ENCODE data around the gene SPRY4. TPM values are rescaled to one million over a fixed set of nuclear protein-coding genes. Genes with fewer than 3 reads are reported as not detected.
"Not testable (repeated sequence)": the region's sequence is repeated elsewhere in the genome, so short reads cannot be mapped to it uniquely, and the experiment has no call there.

Gene SPRY4, protein sequence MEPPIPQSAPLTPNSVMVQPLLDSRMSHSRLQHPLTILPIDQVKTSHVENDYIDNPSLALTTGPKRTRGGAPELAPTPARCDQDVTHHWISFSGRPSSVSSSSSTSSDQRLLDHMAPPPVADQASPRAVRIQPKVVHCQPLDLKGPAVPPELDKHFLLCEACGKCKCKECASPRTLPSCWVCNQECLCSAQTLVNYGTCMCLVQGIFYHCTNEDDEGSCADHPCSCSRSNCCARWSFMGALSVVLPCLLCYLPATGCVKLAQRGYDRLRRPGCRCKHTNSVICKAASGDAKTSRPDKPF
- total RNA-seq, result 1 to 10 TPM in 1 of 2 experiments, under 1 TPM in 1; 0.79 to 1.5 TPM

DNA sequence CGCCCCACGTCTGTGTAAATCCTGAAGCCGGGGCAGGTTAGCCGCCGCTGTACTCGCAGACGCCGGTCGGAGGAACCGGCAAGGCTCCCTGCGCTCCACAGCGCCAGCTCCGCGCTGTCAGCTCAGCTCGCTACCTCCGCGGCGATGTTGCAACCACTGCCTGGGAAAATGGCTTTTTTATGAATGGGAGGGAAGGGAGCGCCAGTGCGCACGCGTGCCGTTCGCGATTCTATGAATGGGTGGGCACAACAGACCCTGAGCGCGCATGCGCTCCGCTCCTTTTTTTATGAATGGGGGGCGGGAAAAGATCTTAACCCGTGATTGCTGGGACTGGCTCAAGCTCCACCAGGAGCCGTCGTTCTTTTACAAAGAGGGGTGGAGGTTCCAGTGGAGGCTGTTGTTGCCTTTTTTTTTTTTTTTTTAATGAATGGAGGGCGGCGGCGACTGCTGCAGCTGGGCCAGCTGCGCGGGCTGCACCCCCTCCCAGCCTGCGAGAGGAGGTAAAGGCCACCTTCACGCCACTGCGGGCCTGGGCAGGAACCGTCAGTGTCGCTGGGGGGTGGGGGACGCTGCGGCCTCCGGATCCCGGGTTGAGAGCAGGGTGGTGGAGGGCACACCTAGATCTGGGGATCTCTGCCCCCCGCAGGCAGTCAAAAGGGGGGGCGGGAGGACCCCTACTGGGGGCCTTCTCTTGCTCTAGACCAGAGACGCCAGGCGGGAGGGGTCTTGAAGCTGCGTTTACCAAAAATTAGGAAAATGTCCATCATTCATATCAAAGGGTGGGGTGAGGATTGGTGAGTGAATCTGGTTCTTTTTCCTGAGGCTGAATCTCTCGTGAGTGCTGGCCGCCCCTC, at the start of gene SPRY4:
TSS of gene SPRY4 (minus strand) at position 151 of the 854 bp plus-strand sequence. CDS start 9,913 bp downstream, outside the sequence.
- DNase-seq (peak; percentile 93), ATAC-seq (peak; percentile 86)
- CTCF ChIA-PET, result interaction anchor here (0.8 to 1.4 kb wide), 3 partner anchors 28 to 102 kb away, joined by 3 to 4 read pairs (median 3); no protein-coding TSS in a partner anchor
- H3K27me3 Mint-ChIP-seq (ENCODE audit: low read depth), result peaks cover 45% of the 10 kb centered on the region
- H3K4me1 Mint-ChIP-seq (ENCODE audit: low read depth), result peaks cover 47% of the 10 kb centered on the region
- peak within 1 kb of the TSS; percentile 82 for H3K27ac Mint-ChIP-seq
- H3K4me3 Mint-ChIP-seq, result peak within 1 kb of the TSS; percentile 81
- H3K36me3 Mint-ChIP-seq (ENCODE audit: low read depth), result no peaks in the 10 kb centered on the region
- POLR2A ChIA-PET, result interaction anchor here (1.1 to 1.2 kb wide), 2 partner anchors 10 to 31 kb away, joined by 3 read pairs; no protein-coding TSS in a partner anchor
- no peaks in the 10 kb centered on the region for H3K9me3 Mint-ChIP-seq (ENCODE audit: insufficient read depth)

DNA sequence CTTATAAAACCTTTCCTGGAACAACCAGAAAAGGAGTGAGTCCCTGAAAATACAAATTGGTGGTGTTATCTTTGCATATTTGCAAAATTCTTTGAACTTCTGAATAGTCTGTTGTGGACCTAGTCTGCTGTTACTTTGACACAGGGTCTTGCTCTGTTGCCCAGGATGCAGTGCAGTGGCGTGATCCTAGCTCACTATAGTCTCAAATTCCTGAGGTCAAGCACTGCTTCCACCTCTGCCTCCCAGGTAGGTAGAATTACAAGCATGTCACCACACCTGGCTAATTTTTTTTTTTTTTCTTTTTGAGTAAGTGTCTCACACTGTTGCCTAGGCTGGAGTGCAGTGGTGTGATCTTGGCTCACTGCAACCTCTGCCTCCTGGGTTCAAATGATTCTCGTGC, 43.7 kb upstream of the SPRY4 start:
- peaks cover 5% of the 10 kb centered on the region for H3K27me3 Mint-ChIP-seq (ENCODE audit: low read depth)
- DNase-seq (no peak), ATAC-seq (no peak)
- H3K9me3 Mint-ChIP-seq (ENCODE audit: insufficient read depth), result no peaks in the 10 kb centered on the region
- H3K27ac Mint-ChIP-seq, result no peak overlapping the region
- no peaks in the 10 kb centered on the region for H3K36me3 Mint-ChIP-seq (ENCODE audit: low read depth)
- no peak overlapping the region for H3K4me3 Mint-ChIP-seq
- POLR2A ChIA-PET, result no interaction called here
- CTCF ChIA-PET, result no interaction called here
- peaks cover 8% of the 10 kb centered on the region for H3K4me1 Mint-ChIP-seq (ENCODE audit: low read depth)

DNA sequence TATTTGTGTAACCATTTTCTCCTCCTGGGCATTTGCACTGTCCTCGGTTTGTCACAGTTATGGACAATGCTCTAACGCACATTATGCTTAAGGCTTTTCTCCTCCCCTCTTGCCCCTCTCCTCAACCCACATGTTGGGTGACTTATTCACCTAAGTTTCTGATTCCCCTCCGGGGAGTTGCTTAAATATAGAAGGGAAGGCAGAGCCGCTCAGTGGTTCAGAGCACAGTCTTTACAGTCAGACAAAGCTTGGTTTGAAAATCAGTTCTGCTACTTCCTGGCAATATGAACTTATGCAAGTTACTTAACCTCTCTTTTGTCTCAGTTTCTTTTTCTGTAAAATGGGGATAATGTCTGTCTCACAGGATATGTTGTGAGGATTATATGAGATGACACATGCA, 41.2 kb upstream of the SPRY4 start:
- Mint-ChIP-seq H3K27ac (no peak overlapping the region), H3K36me3 (ENCODE audit: low read depth) (no peaks in the 10 kb centered on the region), H3K4me1 (ENCODE audit: low read depth) (peaks cover 8% of the 10 kb centered on the region), H3K9me3 (ENCODE audit: insufficient read depth) (no peaks in the 10 kb centered on the region), H3K4me3 (no peak overlapping the region), H3K27me3 (ENCODE audit: low read depth) (peaks cover 3% of the 10 kb centered on the region)
- CTCF ChIA-PET, result no interaction called here
- POLR2A ChIA-PET, result no interaction called here
- DNase-seq (no peak), ATAC-seq (no peak)

DNA sequence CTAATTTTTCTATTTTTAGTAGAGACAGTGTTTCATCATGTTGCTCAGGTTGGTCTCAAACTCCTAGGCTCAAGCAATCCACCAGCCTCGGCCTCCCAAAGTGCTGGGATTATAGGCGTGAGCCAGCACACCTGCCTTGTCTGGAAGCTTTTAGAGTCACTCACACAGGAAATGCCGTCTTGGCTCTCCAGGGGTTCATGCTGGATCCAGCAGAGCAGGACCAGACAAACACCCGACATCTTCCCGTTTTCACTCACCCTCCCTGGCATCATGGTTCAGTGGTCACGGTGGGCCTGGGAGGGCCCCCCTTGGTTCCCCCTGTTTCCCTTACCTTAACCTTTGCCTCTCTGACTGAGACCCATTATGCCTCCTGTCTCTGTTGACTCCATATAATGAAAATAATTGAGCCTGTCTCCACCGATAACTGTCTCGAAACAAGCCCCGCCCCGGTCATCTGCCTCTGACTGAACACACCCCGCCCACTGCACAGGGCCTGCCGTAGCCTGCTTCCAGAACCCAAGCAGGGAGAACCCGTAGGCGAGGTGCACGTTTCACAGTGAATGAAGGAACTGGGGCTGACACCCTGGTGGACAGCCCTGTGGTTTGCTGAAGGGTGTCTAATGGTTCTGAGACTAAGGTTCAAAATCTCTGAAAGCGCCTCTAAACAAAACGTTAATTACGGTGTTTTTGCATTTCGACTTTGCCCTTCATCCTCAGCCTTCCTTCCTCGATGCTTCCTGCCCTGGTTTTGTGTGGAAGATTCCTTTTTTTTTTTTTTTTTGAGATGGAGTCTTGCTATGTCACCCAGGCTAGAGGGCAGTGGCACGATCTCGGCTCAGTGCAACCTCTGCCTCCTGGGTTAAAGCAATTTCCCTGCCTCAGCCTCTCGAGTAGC, 39.7 kb upstream of the SPRY4 start:
- ATAC-seq (no peak), DNase-seq (no peak)
- Mint-ChIP-seq H3K4me1 (ENCODE audit: low read depth) (peaks cover 11% of the 10 kb centered on the region), H3K27ac (no peak overlapping the region), H3K4me3 (no peak overlapping the region), H3K27me3 (ENCODE audit: low read depth) (peaks cover 11% of the 10 kb centered on the region), H3K9me3 (ENCODE audit: insufficient read depth) (no peaks in the 10 kb centered on the region), H3K36me3 (ENCODE audit: low read depth) (no peaks in the 10 kb centered on the region)
- ChIA-PET POLR2A (no interaction called here), CTCF (no interaction called here)

DNA sequence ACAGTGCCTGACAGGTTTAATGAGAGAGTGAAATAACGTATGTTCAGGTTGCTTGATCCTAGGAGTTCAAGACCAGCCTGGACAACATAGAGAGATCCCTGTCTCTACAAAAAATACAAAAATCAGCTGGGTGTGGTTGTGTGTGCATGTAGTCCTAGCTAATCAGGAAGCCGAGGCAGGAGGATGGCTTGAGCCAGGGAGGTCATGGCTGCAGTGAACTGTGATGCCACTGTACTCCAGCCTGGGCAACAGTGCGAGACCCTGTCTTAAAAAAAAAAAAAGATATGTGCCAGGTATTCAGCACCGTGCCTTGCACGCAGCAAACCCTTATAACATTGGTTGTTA, 38.8 kb upstream of the SPRY4 start:
- CTCF ChIA-PET, result no interaction called here
- peak overlapping the region; percentile 6 for H3K27ac Mint-ChIP-seq
- H3K4me1 Mint-ChIP-seq (ENCODE audit: low read depth), result peaks cover 12% of the 10 kb centered on the region
- DNase-seq (no peak), ATAC-seq (no peak)
- POLR2A ChIA-PET, result no interaction called here
- no peaks in the 10 kb centered on the region for H3K9me3 Mint-ChIP-seq (ENCODE audit: insufficient read depth)
- no peak overlapping the region for H3K4me3 Mint-ChIP-seq
- peaks cover 11% of the 10 kb centered on the region for H3K27me3 Mint-ChIP-seq (ENCODE audit: low read depth)
- no peaks in the 10 kb centered on the region for H3K36me3 Mint-ChIP-seq (ENCODE audit: low read depth)

DNA sequence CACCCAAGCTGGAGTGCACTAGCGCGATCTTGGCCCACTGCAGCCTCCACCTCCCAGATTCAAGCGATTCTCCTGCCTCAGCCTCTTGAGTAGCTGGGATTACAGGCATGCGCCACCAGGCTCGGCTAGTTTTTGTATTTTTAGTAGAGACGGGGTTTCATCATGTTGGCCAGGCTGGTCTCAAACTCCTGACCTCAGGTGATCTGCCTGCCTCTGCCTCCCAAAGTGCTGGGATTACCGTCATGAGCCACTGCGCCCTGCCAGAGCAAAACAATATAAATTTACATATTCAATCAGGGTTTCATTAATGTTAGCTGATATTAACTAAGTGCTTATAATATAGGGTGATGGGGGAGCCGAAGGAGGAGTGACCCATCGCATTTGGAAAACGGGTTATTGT, 37.4 kb upstream of the SPRY4 start:
- CTCF ChIA-PET; ATAC-seq; H3K36me3 Mint-ChIP-seq (ENCODE audit: low read depth); POLR2A ChIA-PET; DNase-seq; H3K9me3 Mint-ChIP-seq (ENCODE audit: insufficient read depth); H3K4me3 Mint-ChIP-seq; H3K27ac Mint-ChIP-seq: not testable (repeated sequence)
- H3K27me3 Mint-ChIP-seq (ENCODE audit: low read depth), result peaks cover 15% of the 10 kb centered on the region
- peaks cover 22% of the 10 kb centered on the region for H3K4me1 Mint-ChIP-seq (ENCODE audit: low read depth)

DNA sequence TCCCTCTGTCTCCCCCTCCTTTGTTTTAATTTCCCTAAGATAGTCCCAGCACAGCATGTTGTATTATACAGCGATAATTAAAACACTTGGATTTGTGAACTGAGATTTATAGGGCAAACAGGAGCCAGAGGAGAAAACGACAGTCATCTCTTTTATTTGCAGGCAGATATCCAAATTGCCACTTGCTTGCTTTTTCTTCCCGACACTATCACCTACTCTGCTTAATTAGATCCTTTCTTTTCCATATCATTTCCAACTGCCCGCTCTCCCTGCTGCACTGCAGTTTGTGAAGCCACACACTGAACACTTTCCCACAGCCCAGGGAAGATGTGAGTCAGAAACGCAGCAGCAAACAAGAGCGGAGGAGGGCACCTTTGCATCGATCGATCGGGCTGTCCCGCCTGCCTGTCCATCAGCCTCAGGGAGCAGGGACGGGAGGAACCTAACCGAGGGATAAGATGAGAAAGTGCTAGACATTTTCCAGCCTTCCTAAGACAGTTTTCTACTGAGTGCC, 35.8 kb upstream of the SPRY4 start:
- POLR2A ChIA-PET, result no interaction called here
- ATAC-seq (no peak), DNase-seq (no peak)
- Mint-ChIP-seq H3K36me3 (ENCODE audit: low read depth) (peaks cover 6% of the 10 kb centered on the region), H3K4me3 (no peak overlapping the region), H3K9me3 (ENCODE audit: insufficient read depth) (no peaks in the 10 kb centered on the region), H3K27me3 (ENCODE audit: low read depth) (peaks cover 15% of the 10 kb centered on the region), H3K27ac (no peak overlapping the region), H3K4me1 (ENCODE audit: low read depth) (peaks cover 25% of the 10 kb centered on the region)
- CTCF ChIA-PET, result no interaction called here

DNA sequence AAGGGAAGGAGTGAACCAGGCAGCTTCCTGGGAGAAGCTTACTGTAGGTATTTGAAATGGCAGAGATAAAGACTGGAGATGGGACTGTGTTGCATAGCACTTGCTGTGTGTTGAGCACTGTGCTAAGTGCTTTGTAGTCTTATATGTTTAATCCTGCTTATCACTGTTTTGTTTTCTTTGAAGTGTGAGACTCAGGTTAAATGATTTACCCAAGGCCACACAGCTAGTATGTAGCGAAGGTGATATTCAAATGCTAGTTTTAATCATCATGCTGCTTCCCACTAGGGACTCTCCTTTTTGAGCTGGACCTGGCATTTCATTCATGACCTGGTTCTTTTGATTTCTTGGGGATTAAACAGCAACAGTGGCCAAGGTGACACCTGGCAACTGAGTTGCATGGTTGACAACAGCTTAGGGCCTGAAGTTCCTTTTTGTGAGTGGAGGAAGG, 35.3 kb upstream of the SPRY4 start:
- peaks cover 26% of the 10 kb centered on the region for H3K4me1 Mint-ChIP-seq (ENCODE audit: low read depth)

DNA sequence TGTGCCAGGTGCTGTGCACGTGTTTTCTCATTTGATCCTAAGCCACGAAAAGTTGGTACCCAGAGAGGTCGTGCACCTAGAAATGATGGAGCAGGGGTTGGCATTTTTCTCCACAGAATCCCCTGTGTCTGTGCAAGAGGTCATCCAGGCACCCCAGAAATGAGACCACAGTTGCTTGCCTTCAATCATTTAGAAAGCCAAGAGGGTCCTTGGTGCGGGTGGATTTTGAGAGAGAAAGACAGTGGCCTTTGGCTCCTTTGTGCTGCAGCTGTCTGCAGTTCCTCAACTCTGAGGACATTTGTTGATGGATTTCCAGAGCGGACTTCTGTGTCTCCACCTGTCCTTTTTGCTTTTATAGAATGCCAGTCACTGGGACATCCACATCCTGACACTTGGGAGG, 33.8 kb upstream of the SPRY4 start:
- DNase-seq (no peak), ATAC-seq (no peak)
- peaks cover 6% of the 10 kb centered on the region for H3K36me3 Mint-ChIP-seq (ENCODE audit: low read depth)
- peak overlapping the region; percentile 5 for H3K27ac Mint-ChIP-seq
- H3K4me1 Mint-ChIP-seq (ENCODE audit: low read depth), result peaks cover 26% of the 10 kb centered on the region
- H3K4me3 Mint-ChIP-seq, result no peak overlapping the region
- CTCF ChIA-PET, result interaction anchor here (0.9 kb wide), 1 partner anchor 346 kb away, joined by 3 read pairs; no protein-coding TSS in a partner anchor
- H3K9me3 Mint-ChIP-seq (ENCODE audit: insufficient read depth), result no peaks in the 10 kb centered on the region
- POLR2A ChIA-PET, result no interaction called here
- H3K27me3 Mint-ChIP-seq (ENCODE audit: low read depth), result peaks cover 20% of the 10 kb centered on the region

More for the DNA sequence above, 35.3 kb upstream of the SPRY4 start:
- DNase-seq (no peak), ATAC-seq (no peak)
- Mint-ChIP-seq H3K9me3 (ENCODE audit: insufficient read depth) (no peaks in the 10 kb centered on the region), H3K27ac (no peak overlapping the region), H3K27me3 (ENCODE audit: low read depth) (peaks cover 15% of the 10 kb centered on the region), H3K36me3 (ENCODE audit: low read depth) (peaks cover 6% of the 10 kb centered on the region), H3K4me3 (no peak overlapping the region)
- ChIA-PET POLR2A (no interaction called here), CTCF (no interaction called here)

DNA sequence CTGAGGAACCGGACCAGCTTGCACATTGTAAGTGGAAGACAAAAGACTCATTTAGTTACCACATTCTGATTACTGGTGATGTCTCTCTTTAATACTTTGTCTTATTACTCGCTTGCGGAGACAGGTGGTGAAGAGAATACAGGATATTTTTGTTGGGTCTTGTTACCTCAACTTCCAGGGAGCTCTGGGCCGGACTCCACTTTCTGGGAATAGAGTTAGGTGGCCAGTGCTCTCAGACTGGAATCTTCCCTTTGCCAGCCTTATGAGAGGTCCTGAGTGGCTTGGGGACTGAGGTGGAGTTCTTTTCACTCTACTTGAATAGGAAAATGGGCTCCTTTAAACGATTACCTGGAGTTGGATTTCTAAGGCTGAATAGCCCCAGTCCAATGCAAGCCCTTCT, 33.3 kb upstream of the SPRY4 start:
- DNase-seq (no peak), ATAC-seq (no peak)
- peak overlapping the region; percentile 89 for H3K27ac Mint-ChIP-seq
- peak overlapping the region; percentile 73 for H3K4me3 Mint-ChIP-seq
- ChIA-PET POLR2A (interaction anchor here (0.9 to 1.5 kb wide), 3 partner anchors 75 to 222 kb away, joined by 4 to 8 read pairs (median 7); no protein-coding TSS in a partner anchor), CTCF (interaction anchor here (0.9 kb wide), 1 partner anchor 346 kb away, joined by 3 read pairs; no protein-coding TSS in a partner anchor)
- peaks cover 26% of the 10 kb centered on the region for H3K4me1 Mint-ChIP-seq (ENCODE audit: low read depth)
- H3K9me3 Mint-ChIP-seq (ENCODE audit: insufficient read depth), result no peaks in the 10 kb centered on the region
- H3K36me3 Mint-ChIP-seq (ENCODE audit: low read depth), result peaks cover 6% of the 10 kb centered on the region
- peaks cover 23% of the 10 kb centered on the region for H3K27me3 Mint-ChIP-seq (ENCODE audit: low read depth)

DNA sequence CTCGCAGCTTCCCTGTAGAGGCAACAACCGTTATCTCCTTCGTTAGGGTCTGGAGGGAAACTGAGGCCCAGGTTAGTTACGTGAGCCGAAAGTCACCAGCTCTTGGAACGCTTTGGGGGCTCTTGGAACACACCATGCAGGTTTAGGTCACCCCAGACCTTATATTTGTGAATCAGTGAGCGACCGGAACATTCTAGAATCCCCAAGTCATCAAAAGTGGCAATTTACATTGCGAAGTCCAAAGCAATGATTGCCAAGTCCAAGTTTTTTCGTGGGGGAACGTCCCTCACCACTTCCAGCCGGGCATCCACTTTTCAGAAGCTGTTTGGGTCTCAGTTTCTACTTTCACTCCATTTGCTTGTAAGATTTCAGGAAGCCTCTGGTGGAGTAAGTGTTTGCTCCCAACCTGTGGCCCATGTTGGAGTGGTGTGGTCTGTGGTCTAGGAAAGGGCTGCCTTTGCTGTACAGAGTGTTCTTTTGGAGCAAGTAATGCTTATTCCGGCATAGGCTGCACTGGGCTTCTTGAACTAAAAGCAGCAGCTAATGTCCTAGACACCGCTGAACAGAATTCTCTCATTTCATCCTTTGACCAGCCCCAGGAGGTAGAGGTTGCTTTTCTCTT, 32.8 kb upstream of the SPRY4 start:
- Mint-ChIP-seq H3K36me3 (ENCODE audit: low read depth) (peaks cover 6% of the 10 kb centered on the region), H3K4me3 (peak overlapping the region; percentile 73), H3K9me3 (ENCODE audit: insufficient read depth) (no peaks in the 10 kb centered on the region), H3K27ac (peak overlapping the region; percentile 89), H3K4me1 (ENCODE audit: low read depth) (peaks cover 26% of the 10 kb centered on the region), H3K27me3 (ENCODE audit: low read depth) (peaks cover 24% of the 10 kb centered on the region)
- no peak for DNase-seq
- ChIA-PET CTCF (interaction anchor here (0.8 to 0.9 kb wide), 2 partner anchors 35 to 347 kb away, joined by 3 read pairs; no protein-coding TSS in a partner anchor), POLR2A (interaction anchor here (0.6 to 1.5 kb wide), 7 partner anchors 64 to 333 kb away, joined by 3 to 8 read pairs (median 4); no protein-coding TSS in a partner anchor)
- ATAC-seq, result no peak
